HCT116 (cell line): ENCODE measurements around the gene PHF21A. TPM values are rescaled to one million over a fixed set of nuclear protein-coding genes. Genes with fewer than 3 reads are reported as not detected.

ENCODE experiments used
- ATAC-seq: fragments of 200-7000 bp; cut with Tn5 transposase; 2 replicates; pipeline ENCODE4 v1.9.1; 2020; ENCODE audit warnings: mild to moderate bottlenecking, moderate library complexity
- BruUV-seq: library from RNA; stranded (reverse); fragments of 400-500 nt; replicated peaks from 2 replicates; lab custom pipeline; 2021; lab: Mats Ljungman, UMichigan
- CTCF ChIA-PET: fragments of 300-600 bp; sonication (Branson Sonifier 250); formaldehyde crosslinking; loops from one replicate; lab custom pipeline; 2021; ENCODE audit warnings: antibody characterized with exemption; lab: Charles Lee
- POLR2A ChIA-PET: fragments of 300-600, 350-600 bp; sonication (Branson Sonifier 250); formaldehyde crosslinking; loops from one replicate; lab custom pipeline; 2021; ENCODE audit warnings: antibody characterized with exemption; lab: Charles Lee
- RAD21 ChIA-PET, 2 experiments: fragments of 300-600 bp; sonication (Branson Sonifier 250); formaldehyde crosslinking; loops; one replicate each; lab custom pipeline; 2023; ENCODE audit warnings: low total read pairs in 2 of 2; ENCODE audit not compliant: uncharacterized antibody in 2 of 2, unreplicated experiment in 2 of 2, low non-redundant PET in 1 of 2; lab: Charles Lee
- DNase-seq: peaks from one replicate; pipeline ENCODE4 v3.0.0-alpha.2; 2010; ENCODE audit warnings: low read depth, low spot score
- H2AFZ ChIP-seq: fragments of 200-600 bp; shearing (Covaris generic), sonication (generic); 2 replicates; pipeline ENCODE4 v1.6.1; 2017; ENCODE audit warnings: low read depth, mixed run types, mixed read lengths, antibody characterized with exemption, low read length; ENCODE audit not compliant: poor library complexity, severe bottlenecking
- H3K27ac ChIP-seq: 2 replicates; pipeline ENCODE4 v1.5.1; 2012; ENCODE audit warnings: low read depth, low read length
- H3K27me3 ChIP-seq: fragments of 200-600 bp; sonication (generic); 2 replicates; pipeline ENCODE4 v1.6.1; 2016; ENCODE audit warnings: mixed run types, low read length, mixed read lengths; ENCODE audit not compliant: insufficient read depth
- H3K36me3 ChIP-seq, 2 experiments: fragments of 200-500 bp in 1 of 2; fragments of 200-600 bp in 1 of 2; sonication (Bioruptor generic) in 1 of 2; sonication (generic) in 1 of 2; 2 replicates each; pipeline versions ENCODE4 v1.5.1 to v1.6.1; 2014 to 2016; ENCODE audit warnings: low read length in 2 of 2, inconsistent platforms in 1 of 2, mixed read lengths in 1 of 2, mixed run types in 1 of 2; ENCODE audit not compliant: insufficient read depth in 2 of 2, control insufficient read depth in 1 of 2
- H3K4me1 ChIP-seq, 2 experiments: fragments of 200-600 bp in 1 of 2; sonication (generic) in 1 of 2; 2 replicates each; pipeline versions ENCODE4 v1.5.1 to v1.6.1; 2012 to 2017; ENCODE audit warnings: low read length in 2 of 2, inconsistent platforms in 1 of 2, mild to moderate bottlenecking in 1 of 2, mixed read lengths in 1 of 2, mixed run types in 1 of 2, moderate library complexity in 1 of 2; ENCODE audit not compliant: insufficient read depth in 2 of 2, control insufficient read depth in 1 of 2
- H3K4me2 ChIP-seq: fragments of 200-600 bp; sonication (generic); 2 replicates; pipeline ENCODE4 v1.6.1; 2017; ENCODE audit warnings: mixed run types, low read length, mixed read lengths
- H3K4me3 ChIP-seq, 2 experiments: fragments of 200-600 bp in 1 of 2; sonication (generic) in 1 of 2; replicated peaks in 1 of 2; 2 replicates each; pipeline ENCODE4 v1.5.1; 2011 to 2016; ENCODE audit warnings: low read length in 2 of 2, control low read depth in 1 of 2, low read depth in 1 of 2, mild to moderate bottlenecking in 1 of 2, mixed read lengths in 1 of 2, mixed run types in 1 of 2
- H3K79me2 ChIP-seq: fragments of 200-600 bp; sonication (generic); 2 replicates; pipeline ENCODE4 v1.6.1; 2017; ENCODE audit warnings: mild to moderate bottlenecking, mixed run types, low read length, moderate library complexity, mixed read lengths; ENCODE audit not compliant: insufficient read depth
- H3K9ac ChIP-seq: fragments of 200-600 bp; sonication (generic); 2 replicates; pipeline ENCODE4 v1.6.1; 2016; ENCODE audit warnings: low read length, mixed read lengths
- H3K9me2 ChIP-seq: fragments of 200-600 bp; sonication (generic), shearing (Covaris generic); 2 replicates; pipeline ENCODE4 v1.6.1; 2017; ENCODE audit warnings: mixed run types, mild to moderate bottlenecking, moderate library complexity; ENCODE audit not compliant: insufficient read depth
- H3K9me3 ChIP-seq, 2 experiments: fragments of 200-500 bp in 1 of 2; fragments of 200-600 bp in 1 of 2; sonication (Bioruptor generic) in 1 of 2; sonication (generic) in 1 of 2; 2 replicates each; pipeline ENCODE4 v1.6.1; 2014 to 2017; ENCODE audit warnings: low read length in 2 of 2, mixed read lengths in 2 of 2, inconsistent platforms in 1 of 2, low read depth in 1 of 2, mild to moderate bottlenecking in 1 of 2, mixed run types in 1 of 2, moderate library complexity in 1 of 2; ENCODE audit not compliant: control insufficient read depth in 1 of 2, insufficient read depth in 1 of 2
- H4K20me1 ChIP-seq: fragments of 200-600 bp; sonication (generic), shearing (Covaris generic); 2 replicates; pipeline ENCODE4 v1.6.1; 2017; ENCODE audit warnings: mixed run types, mild to moderate bottlenecking, moderate library complexity; ENCODE audit not compliant: insufficient read depth
- CEBPB ChIP-seq: IDR thresholded peaks from 2 replicates; pipeline ENCODE4 v1.6.1; 2012; ENCODE audit warnings: low read depth
- SP1 ChIP-seq: IDR thresholded peaks from 2 replicates; pipeline ENCODE4 v1.6.1; 2012; ENCODE audit warnings: low read depth
- YY1 ChIP-seq: IDR thresholded peaks from 2 replicates; pipeline ENCODE4 v1.6.1; 2011; ENCODE audit warnings: low read length, low read depth, moderate library complexity, mild to moderate bottlenecking; ENCODE audit not compliant: insufficient replicate concordance; ENCODE audit errors: extremely low read depth
- intact Hi-C: fragments of 100-400 bp; cut with micrococcal nuclease; formaldehyde crosslinking; loops from 2 replicates; pipeline ENCODE4 v1.10.0; 2022
- total RNA-seq: library from RNA; stranded (reverse); gene quantifications from one replicate; pipeline ENCODE4 v1.2.1, GENCODE V29; 2021; ENCODE audit not compliant: unreplicated experiment

PHF21A gene
- total RNA-seq, 1 experiment from 2014 or later, result 27.0 TPM

DNA sequence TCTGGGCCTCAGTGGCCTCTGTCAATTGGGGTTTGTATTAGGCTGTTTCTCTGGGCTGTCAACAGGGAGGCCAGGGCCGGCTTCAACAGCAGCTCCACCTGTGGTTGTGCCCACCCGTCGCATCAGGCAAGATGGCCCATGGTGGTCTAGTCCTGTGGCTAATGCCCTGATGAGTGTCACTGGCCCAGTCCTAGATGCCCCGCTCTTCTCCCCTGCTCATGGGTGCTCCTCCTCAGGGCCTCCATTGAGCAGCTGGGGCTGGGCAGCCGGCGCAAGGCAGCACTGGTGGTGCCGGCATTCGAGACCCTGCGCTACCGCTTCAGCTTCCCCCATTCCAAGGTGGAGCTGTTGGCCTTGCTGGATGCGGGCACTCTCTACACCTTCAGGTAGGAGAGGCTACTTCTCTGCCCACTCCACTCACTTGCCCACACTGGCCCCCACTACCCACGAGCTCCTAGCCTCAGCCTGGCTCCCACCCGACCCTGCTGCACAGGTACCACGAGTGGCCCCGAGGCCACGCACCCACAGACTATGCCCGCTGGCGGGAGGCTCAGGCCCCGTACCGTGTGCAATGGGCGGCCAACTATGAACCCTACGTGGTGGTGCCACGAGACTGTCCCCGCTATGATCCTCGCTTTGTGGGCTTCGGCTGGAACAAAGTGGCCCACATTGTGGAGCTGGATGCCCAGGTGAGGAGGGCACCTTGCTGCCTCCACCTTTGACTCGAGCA, 193.4 kb downstream of the PHF21A start:
- POLR2A ChIA-PET, result interaction anchor here (1.1 kb wide), 1 partner anchor 10 kb away, joined by 3 read pairs; the partner anchor contains the start of gene PEX16

DNA sequence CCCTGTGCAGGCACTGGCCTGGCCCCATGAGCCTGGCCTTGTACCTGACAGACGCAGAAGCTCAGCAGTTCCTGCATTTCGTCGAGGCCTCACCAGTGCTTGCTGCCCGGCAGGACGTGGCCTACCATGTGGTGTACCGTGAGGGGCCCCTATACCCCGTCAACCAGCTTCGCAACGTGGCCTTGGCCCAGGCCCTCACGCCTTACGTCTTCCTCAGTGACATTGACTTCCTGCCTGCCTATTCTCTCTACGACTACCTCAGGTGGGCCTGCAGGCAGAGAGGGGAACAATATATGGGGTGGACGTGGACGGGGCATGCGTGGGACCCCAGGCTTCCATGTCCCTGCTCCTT, 193.9 kb downstream of the PHF21A start:
- Histone ChIP-seq H3K4me2 (no peak overlapping the region), H4K20me1 (no peaks in the 10 kb centered on the region), H3K36me3 (peaks cover 3 to 32% of the 10 kb centered on the region in 2 experiments), H3K9me3 (no peaks in the 10 kb centered on the region), H3K27ac (no peak overlapping the region), H3K4me3 (no peak overlapping the region), H2AFZ (no peak overlapping the region), H3K79me2 (peaks cover 14% of the 10 kb centered on the region), H3K9me2 (no peaks in the 10 kb centered on the region), H3K27me3 (no peaks in the 10 kb centered on the region), H3K4me1 (peaks cover 0 to 11% of the 10 kb centered on the region in 2 experiments; a peak in 3 of 4 replicates), H3K9ac (no peak overlapping the region)
- TF ChIP-seq SP1 (no peak), CEBPB (no peak)
- no TSS peak for BruUV-seq
- RAD21 ChIA-PET, result no interaction called here
- no peak for ATAC-seq
- CTCF ChIA-PET, result no interaction called here
- DNase-seq, result no peak
- intact Hi-C loops, result no loop called here
- POLR2A ChIA-PET, result interaction anchor here (1.1 kb wide), 1 partner anchor 9 kb away, joined by 3 read pairs; the partner anchor contains the start of gene PEX16

More for the DNA sequence above, 193.4 kb downstream of the PHF21A start:
- no peak overlapping the region for H3K4me2 ChIP-seq
- TF ChIP-seq CEBPB, result no peak
- no peak for TF ChIP-seq YY1
- peaks cover 14% of the 10 kb centered on the region for H3K79me2 ChIP-seq
- RAD21 ChIA-PET, result no interaction called here
- H3K9me3 ChIP-seq, result no peaks in the 10 kb centered on the region
- DNase-seq (no peak), ATAC-seq (no peak)
- no peak overlapping the region for H3K4me3 ChIP-seq
- no peaks in the 10 kb centered on the region for H3K9me2 ChIP-seq
- no TSS peak for BruUV-seq
- H3K27me3 ChIP-seq, result no peaks in the 10 kb centered on the region
- H3K9ac ChIP-seq, result no peak overlapping the region
- no peaks in the 10 kb centered on the region for H4K20me1 ChIP-seq
- H3K4me1 ChIP-seq, result peaks cover 0 to 11% of the 10 kb centered on the region in 2 experiments; a peak in 3 of 4 replicates
- no peak overlapping the region for H2AFZ ChIP-seq
- peaks cover 4 to 32% of the 10 kb centered on the region in 2 experiments for H3K36me3 ChIP-seq
- CTCF ChIA-PET, result no interaction called here
- intact Hi-C loops, result no loop called here
- no peak overlapping the region for H3K27ac ChIP-seq
